Activated naive CD4-positive, alpha-beta T cell treated with anti-CD3 and anti-CD28 coated beads, Interleukin-2, amount 10 ng/mL, durations not matched to agents 7 days and 5 days (primary cell): ENCODE measurements around the gene MEGF10.

Source experiments
- CTCF ChIA-PET: fragments of 350-600 bp; sonication (Branson Sonifier 250); formaldehyde crosslinking; loops from one replicate; lab custom pipeline; 2021; ENCODE audit warnings: antibody characterized with exemption; lab: Charles Lee
- DNase-seq: peaks from one replicate; pipeline ENCODE4 v3.0.0-alpha.2; 2020
- H3K27ac Mint-ChIP-seq: one replicate; pipeline ENCODE4 v1.8.0; 2021; ENCODE audit warnings: mild to moderate bottlenecking, moderate library complexity, mixed read lengths
- H3K27me3 Mint-ChIP-seq: one replicate; pipeline ENCODE4 v1.8.0; 2021; ENCODE audit warnings: mild to moderate bottlenecking, mixed read lengths
- H3K36me3 Mint-ChIP-seq: one replicate; pipeline ENCODE4 v1.8.0; 2021; ENCODE audit warnings: mixed read lengths
- H3K4me1 Mint-ChIP-seq: one replicate; pipeline ENCODE4 v1.8.0; 2021; ENCODE audit warnings: mixed read lengths
- H3K4me3 Mint-ChIP-seq: one replicate; pipeline ENCODE4 v1.8.0; 2021; ENCODE audit warnings: mild to moderate bottlenecking, moderate library complexity, mixed read lengths
- H3K9me3 Mint-ChIP-seq: one replicate; pipeline ENCODE4 v1.8.0; 2021; ENCODE audit warnings: mixed read lengths

Gene MEGF10

DNA sequence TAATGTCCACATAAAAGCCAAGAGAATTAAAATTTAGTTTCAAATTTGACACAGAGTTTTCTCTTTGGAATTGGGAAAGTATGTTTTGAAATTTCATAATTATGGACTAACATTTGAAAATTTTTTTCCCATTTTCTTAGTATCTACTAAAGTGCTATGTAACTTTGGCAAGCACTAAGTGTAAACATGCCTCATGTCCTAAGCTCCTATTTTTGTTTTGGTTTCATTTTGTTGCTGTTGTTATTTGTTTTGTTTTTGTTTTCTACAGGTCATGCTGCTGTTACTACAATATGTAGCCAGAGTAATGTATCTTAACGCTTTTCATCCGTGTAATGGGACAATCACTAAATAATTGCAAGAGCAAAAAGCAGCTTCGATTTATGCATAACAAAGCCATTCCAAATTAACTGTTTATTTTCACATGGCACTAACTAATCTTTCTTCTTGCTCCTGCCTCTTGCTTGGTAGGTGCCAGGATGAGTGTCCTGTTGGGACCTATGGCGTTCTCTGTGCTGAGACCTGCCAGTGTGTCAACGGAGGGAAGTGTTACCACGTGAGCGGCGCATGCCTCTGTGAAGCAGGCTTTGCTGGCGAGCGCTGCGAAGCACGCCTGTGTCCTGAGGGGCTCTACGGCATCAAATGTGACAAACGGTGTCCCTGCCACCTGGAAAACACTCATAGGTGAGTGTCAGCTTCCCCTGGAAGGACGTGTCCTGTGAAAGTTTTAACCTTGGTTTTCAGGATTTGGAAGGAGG lies 119.5 kb downstream of the MEGF10 start:
- CTCF ChIA-PET = no interaction called here
- Mint-ChIP-seq H3K9me3 (no peaks in the 10 kb centered on the region), H3K4me1 (peaks cover 8% of the 10 kb centered on the region), H3K4me3 (no peak overlapping the region), H3K36me3 (no peaks in the 10 kb centered on the region), H3K27me3 (peaks cover 12% of the 10 kb centered on the region), H3K27ac (no peak overlapping the region)
- no peak for DNase-seq

DNA sequence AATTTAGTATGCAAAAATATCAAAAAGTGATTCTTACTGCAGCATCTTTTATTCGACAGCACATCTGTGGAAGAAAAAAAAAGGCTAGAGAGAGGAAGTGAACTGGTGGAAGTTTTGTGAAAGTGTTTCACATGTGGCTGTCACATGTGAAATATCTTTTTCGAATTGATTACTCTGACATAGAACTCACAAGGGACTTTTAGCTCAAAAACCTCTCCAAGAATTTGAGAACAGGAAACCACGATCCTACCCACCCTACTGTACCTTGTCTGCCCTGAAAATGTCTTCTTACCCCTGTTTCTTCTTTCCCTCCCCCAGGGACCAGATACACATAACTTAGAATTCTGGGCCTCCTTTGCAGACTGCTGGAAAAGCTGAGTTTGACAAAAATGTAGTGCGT lies 120.4 kb downstream of the MEGF10 start:
- no peak for DNase-seq
- Mint-ChIP-seq H3K27me3 (peaks cover 12% of the 10 kb centered on the region), H3K4me3 (no peak overlapping the region), H3K9me3 (no peaks in the 10 kb centered on the region), H3K4me1 (peaks cover 8% of the 10 kb centered on the region), H3K27ac (no peak overlapping the region), H3K36me3 (no peaks in the 10 kb centered on the region)
- CTCF ChIA-PET = no interaction called here

DNA sequence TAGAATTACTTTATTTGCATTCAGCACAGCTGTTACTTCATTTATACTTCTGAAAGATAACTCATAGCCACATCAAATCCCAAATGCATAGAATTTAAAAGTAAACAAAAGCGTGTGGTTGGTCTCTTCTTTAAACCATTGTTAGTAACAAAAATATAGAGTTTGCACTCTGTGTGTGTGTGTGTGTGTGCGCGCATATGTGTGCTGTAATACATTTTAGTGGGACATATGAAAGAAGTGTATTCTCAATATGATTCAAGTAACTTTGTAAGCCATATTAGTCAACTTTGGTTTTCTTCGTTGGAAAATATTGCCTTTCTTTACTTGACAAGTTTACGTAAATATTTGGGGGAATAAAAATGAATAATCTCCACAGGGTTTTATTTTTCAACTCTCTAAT lies 120.8 kb downstream of the MEGF10 start:
- Mint-ChIP-seq H3K27ac (no peak overlapping the region), H3K27me3 (peaks cover 9% of the 10 kb centered on the region), H3K9me3 (no peaks in the 10 kb centered on the region), H3K36me3 (no peaks in the 10 kb centered on the region), H3K4me3 (no peak overlapping the region), H3K4me1 (peaks cover 8% of the 10 kb centered on the region)
- no peak for DNase-seq
- CTCF ChIA-PET = no interaction called here

DNA sequence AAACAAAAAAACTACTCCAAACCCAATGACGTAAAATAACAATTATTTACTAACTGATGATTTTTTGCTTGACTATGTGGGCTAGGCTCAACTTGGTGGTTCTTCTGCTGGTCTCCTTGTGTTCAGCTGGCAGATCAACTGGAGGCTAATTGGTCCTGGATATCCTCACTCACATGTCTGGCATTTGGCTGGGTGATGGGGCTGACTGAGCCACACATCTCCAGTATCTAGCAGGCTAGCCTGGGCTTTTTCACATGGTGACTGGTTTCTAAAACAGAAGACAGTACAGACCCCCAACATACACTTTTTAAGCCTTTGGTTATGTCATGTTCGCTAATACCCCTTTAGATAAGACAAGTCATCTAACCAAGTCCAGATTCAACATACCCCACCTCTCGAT lies 122.1 kb downstream of the MEGF10 start:
- Mint-ChIP-seq H3K4me3 (no peak overlapping the region), H3K27me3 (peaks cover 6% of the 10 kb centered on the region), H3K9me3 (no peaks in the 10 kb centered on the region), H3K27ac (no peak overlapping the region), H3K36me3 (no peaks in the 10 kb centered on the region), H3K4me1 (peaks cover 8% of the 10 kb centered on the region)
- CTCF ChIA-PET = no interaction called here
- DNase-seq = no peak

DNA sequence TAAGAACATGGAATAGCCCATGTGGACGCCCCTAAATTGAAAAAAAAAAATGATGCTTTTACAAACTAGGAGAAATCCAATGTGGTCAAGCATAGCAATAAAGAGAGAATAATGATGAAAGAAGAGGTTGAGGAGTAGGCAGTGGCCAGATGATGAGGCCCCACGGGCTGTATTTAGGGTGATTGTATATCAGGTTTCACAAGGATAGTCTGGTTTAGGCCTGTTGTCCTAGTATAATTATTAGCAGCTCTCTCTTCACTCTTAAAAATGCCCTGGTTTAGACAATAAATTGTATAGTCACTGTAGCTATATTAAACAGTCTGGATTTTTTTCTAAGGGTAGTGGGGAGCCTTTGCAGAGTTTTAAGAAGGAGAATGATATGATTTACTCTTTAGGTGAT lies 124.4 kb downstream of the MEGF10 start:
- CTCF ChIA-PET = no interaction called here
- Mint-ChIP-seq H3K36me3 (no peaks in the 10 kb centered on the region), H3K27me3 (no peaks in the 10 kb centered on the region), H3K27ac (no peak overlapping the region), H3K4me1 (peaks cover 8% of the 10 kb centered on the region), H3K9me3 (no peaks in the 10 kb centered on the region), H3K4me3 (no peak overlapping the region)
- DNase-seq = no peak

DNA sequence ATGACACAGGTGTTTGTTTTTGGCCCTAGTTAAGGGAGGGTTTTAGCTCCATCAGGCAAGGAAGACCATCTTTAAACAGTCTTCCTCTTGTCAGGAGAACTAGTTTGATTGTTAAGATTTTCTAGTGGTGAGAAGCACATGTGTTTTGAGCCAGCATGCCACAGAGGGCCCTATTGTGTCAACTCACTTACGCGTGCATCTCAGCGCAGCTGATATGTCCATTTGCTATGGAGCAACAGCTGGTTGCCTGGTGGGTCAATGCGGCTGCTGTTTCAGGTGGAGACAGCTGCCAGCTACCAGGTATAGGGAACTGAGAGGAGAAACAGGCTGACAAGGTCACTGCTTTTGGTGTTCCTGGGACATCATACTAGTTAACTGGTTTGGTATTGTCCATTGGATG lies 126.3 kb downstream of the MEGF10 start:
- CTCF ChIA-PET = no interaction called here
- no peaks in the 10 kb centered on the region for H3K4me1 Mint-ChIP-seq
- no peaks in the 10 kb centered on the region for H3K36me3 Mint-ChIP-seq
- no peak overlapping the region for H3K27ac Mint-ChIP-seq
- H3K9me3 Mint-ChIP-seq = no peaks in the 10 kb centered on the region
- DNase-seq = no peak
- no peak overlapping the region for H3K4me3 Mint-ChIP-seq
- H3K27me3 Mint-ChIP-seq = no peaks in the 10 kb centered on the region

DNA sequence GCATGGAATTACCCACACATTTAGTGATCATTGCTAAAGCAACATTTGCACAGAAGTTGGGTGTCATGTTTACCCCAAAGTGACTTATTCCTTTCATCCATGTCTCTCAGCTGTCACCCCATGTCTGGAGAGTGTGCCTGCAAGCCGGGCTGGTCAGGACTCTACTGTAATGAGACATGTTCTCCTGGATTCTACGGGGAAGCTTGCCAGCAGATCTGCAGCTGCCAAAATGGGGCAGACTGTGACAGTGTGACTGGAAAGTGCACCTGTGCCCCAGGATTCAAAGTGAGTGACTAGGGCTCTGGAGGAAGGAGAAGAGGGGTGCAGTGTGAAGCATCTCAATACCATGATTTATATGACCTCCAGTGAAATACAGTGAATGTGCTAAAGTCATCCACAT lies 126.9 kb downstream of the MEGF10 start:
- CTCF ChIA-PET = no interaction called here
- H3K4me3 Mint-ChIP-seq = no peak overlapping the region
- DNase-seq = no peak
- H3K4me1 Mint-ChIP-seq = no peaks in the 10 kb centered on the region
- no peaks in the 10 kb centered on the region for H3K27me3 Mint-ChIP-seq
- no peaks in the 10 kb centered on the region for H3K36me3 Mint-ChIP-seq
- no peaks in the 10 kb centered on the region for H3K9me3 Mint-ChIP-seq
- no peak overlapping the region for H3K27ac Mint-ChIP-seq

DNA sequence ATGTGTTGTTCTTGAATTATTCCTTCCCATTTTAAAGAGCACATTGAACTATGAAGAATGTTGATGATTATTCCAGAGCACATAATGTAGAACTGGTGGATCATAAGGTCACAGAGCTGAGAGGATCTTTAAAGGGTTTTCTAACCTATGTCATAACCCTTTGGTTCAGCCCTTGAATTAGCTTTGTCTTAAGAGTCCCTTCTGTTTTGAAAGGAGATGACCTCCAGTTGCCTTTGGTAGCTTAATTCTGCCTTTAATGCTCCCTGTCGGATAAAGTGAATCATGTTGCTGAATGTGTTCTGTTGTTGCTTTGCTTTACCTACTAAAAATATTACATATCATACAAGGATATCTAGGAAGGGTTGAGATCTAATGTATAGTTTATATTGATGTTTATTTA lies 127.8 kb downstream of the MEGF10 start:
- H3K4me3 Mint-ChIP-seq = no peak overlapping the region
- no peaks in the 10 kb centered on the region for H3K4me1 Mint-ChIP-seq
- no peaks in the 10 kb centered on the region for H3K9me3 Mint-ChIP-seq
- DNase-seq = no peak
- no peaks in the 10 kb centered on the region for H3K36me3 Mint-ChIP-seq
- CTCF ChIA-PET = no interaction called here
- H3K27me3 Mint-ChIP-seq = no peaks in the 10 kb centered on the region
- H3K27ac Mint-ChIP-seq = no peak overlapping the region

DNA sequence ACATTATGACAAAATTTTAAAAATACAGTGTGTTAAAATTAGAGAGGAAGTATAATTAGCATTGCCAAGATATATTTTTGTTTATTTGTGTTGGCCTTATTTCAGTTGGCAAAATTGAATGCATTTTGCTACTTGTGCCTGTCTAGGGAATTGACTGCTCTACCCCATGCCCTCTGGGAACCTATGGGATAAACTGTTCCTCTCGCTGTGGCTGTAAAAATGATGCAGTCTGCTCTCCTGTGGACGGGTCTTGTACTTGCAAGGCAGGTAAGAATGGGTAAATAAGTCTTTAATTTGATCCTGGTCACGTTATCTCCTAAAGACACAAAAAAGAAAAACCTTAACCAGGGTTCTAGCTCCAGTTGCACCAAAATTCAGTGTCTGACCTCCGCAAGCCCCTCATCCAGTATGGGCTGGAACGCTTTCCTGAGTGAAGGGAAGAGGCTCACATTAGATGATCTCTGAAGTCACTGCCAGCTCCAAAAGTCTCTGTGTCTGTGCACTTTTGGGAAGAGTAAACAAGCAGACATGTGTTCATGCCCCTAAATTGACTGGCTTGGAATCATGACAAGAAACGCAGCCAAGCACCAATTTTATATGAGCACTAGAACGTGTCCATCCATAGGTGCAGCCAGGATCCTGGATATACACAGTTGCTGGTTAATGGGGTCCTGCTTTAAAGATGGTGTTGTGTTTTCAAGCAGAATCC lies 128.5 kb downstream of the MEGF10 start:
- H3K4me3 Mint-ChIP-seq = no peak overlapping the region
- no peaks in the 10 kb centered on the region for H3K27me3 Mint-ChIP-seq
- CTCF ChIA-PET = no interaction called here
- H3K9me3 Mint-ChIP-seq = no peaks in the 10 kb centered on the region
- H3K36me3 Mint-ChIP-seq = no peaks in the 10 kb centered on the region
- H3K4me1 Mint-ChIP-seq = no peaks in the 10 kb centered on the region
- H3K27ac Mint-ChIP-seq = no peak overlapping the region
- no peak for DNase-seq

DNA sequence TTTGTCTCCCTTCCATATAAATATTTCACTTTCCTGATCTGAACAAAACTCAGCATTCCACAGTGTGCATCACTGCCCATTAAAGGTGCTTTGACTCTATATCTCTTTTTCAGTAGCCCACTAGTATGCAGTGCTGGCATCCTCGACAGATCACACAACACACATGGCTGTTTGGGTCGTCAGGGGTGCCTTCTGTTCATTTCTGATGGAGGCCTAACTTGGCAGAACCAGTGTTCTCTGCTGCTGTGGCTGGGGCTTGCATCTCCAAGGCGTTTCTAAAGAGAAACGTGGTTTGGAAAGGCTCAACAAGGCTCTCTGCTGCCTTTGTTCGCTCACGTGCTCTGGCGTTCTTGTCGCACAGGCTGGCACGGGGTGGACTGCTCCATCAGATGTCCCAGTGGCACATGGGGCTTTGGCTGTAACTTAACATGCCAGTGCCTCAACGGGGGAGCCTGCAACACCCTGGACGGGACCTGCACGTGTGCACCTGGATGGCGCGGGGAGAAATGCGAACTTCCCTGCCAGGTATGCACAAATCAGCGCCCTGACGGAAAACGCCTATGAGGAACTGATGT lies 129.2 kb downstream of the MEGF10 start:
- no peak for DNase-seq
- Mint-ChIP-seq H3K9me3 (no peaks in the 10 kb centered on the region), H3K27ac (no peak overlapping the region), H3K4me1 (no peaks in the 10 kb centered on the region), H3K4me3 (no peak overlapping the region), H3K27me3 (no peaks in the 10 kb centered on the region), H3K36me3 (no peaks in the 10 kb centered on the region)
- CTCF ChIA-PET = no interaction called here

DNA sequence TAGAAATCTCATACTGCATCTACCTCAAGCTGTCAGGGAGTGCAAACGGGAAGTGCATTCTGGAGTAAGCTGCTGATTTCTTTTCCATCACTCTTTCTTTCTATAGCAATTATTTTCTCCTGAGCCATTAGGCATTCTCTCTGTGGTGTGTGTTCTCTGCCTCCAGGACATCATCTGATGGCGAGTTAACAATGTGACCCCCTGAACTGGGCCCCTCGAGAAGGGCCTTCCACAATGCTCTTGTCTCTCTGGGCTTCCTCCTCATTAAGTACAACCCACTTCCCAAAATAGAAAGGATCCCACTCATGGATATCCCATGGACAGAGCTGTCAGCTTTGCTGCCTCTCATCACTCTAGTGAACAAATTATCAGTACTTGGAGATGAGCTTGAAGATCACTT lies 130.2 kb downstream of the MEGF10 start:
- Mint-ChIP-seq H3K27me3 (no peaks in the 10 kb centered on the region), H3K9me3 (no peaks in the 10 kb centered on the region), H3K36me3 (no peaks in the 10 kb centered on the region), H3K27ac (no peak overlapping the region), H3K4me1 (no peaks in the 10 kb centered on the region), H3K4me3 (no peak overlapping the region)
- CTCF ChIA-PET = no interaction called here
- no peak for DNase-seq

DNA sequence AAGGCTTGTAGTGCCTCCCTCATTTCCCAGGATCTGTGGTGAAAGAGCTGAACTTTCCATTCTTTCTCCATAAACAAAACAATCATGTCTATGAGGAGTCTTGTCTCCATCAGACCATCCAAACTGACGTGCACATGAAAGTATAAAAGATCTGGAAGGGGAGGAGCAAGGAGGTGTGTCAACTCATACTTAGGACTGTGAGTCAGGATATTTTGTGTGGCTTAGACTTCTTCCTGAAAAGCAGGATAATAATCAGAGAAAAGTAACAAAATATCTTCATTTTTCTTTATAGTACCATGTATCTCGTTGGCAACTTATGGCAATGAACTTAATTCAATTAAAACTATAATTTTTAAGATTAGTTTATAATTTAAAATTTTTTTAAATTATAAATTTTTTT lies 130.9 kb downstream of the MEGF10 start:
- DNase-seq = no peak
- Mint-ChIP-seq H3K9me3 (no peaks in the 10 kb centered on the region), H3K36me3 (no peaks in the 10 kb centered on the region), H3K27ac (no peak overlapping the region), H3K4me3 (no peak overlapping the region), H3K27me3 (no peaks in the 10 kb centered on the region), H3K4me1 (no peaks in the 10 kb centered on the region)
- CTCF ChIA-PET = no interaction called here

DNA sequence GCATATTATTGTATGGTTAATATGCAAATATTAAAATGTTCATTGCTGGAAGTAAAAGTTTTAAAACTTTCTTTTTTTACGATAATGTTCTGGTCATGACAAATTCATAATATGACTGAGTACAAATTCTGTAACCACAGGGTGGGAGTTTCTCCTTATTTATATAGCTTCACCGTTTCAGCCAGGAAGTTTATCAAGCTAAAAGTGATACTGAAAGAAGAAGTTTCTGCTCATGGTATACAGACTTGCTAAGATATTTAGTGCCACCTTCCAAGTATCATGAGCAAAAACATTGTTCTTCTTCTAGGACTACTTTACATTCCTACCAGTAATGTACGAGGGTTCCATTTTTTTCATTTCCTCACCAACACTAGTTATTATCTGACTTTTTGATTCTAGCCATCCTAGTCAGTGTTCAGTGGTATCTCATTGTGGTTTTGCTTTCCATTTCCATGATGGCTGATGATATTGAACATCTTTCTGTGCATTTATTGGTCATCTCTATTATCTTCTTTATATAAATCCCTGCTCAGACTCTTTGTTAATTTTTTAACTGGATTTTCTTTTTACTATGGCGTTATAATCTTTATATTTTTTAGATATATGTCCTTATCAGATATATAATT lies 132.7 kb downstream of the MEGF10 start:
- no peaks in the 10 kb centered on the region for H3K4me1 Mint-ChIP-seq
- no peak overlapping the region for H3K4me3 Mint-ChIP-seq
- no peaks in the 10 kb centered on the region for H3K27me3 Mint-ChIP-seq
- no peaks in the 10 kb centered on the region for H3K9me3 Mint-ChIP-seq
- DNase-seq = no peak
- H3K36me3 Mint-ChIP-seq = no peaks in the 10 kb centered on the region
- H3K27ac Mint-ChIP-seq = no peak overlapping the region
- CTCF ChIA-PET = no interaction called here

DNA sequence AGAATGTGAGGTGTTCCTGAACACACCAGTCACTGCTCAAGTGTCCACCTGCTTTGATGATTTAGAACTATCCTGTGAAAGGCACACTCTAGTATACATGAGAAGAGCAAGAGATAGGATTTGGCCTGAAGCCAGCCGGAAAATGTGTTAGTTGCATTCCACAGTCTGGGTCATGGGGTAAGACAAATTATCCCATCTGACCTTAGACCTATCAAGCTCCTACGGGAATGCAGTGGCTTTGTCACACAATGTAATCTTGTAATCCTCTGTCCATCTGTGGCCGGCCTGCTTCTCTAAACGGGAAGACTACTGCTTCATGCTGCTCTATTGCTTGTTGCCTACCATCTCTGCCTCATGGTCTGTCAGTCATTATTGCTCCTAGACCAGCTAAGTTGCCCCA lies 134.4 kb downstream of the MEGF10 start:
- Mint-ChIP-seq H3K27ac (no peak overlapping the region), H3K36me3 (no peaks in the 10 kb centered on the region), H3K4me3 (no peak overlapping the region), H3K4me1 (no peaks in the 10 kb centered on the region), H3K27me3 (no peaks in the 10 kb centered on the region), H3K9me3 (no peaks in the 10 kb centered on the region)
- no peak for DNase-seq
- CTCF ChIA-PET = no interaction called here

DNA sequence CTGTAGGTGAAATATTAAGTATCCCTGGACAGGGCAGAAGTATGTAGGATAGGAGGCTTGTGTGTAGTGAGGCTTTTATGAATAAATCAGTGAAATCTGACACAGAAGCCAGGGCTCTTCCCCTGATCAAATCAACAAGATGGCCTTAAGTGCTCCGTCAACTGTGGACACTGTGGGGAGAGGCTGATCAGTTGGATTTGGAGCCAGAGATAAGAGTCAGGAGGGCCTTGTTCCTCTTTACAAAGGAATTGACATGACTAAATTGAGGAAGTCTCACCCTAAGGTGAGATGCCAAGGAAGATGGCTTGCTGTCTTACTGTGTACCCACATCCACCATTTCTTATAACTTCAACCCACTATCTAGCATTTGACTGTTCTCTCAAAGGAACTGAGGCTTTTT lies 135.3 kb downstream of the MEGF10 start:
- Mint-ChIP-seq H3K4me3 (no peak overlapping the region), H3K27me3 (no peaks in the 10 kb centered on the region), H3K36me3 (no peaks in the 10 kb centered on the region), H3K9me3 (no peaks in the 10 kb centered on the region), H3K27ac (no peak overlapping the region), H3K4me1 (no peaks in the 10 kb centered on the region)
- DNase-seq = no peak
- CTCF ChIA-PET = no interaction called here
